A204.1 (cell line): ENCODE data around the gene FAM120A.

Source experiments
- FAIRE-seq: peaks from 2 replicates; lab custom pipeline; 2012; peaks lifted over from hg19 to GRCh38; lab: Jason Lieb, UNC

FAM120A gene

DNA sequence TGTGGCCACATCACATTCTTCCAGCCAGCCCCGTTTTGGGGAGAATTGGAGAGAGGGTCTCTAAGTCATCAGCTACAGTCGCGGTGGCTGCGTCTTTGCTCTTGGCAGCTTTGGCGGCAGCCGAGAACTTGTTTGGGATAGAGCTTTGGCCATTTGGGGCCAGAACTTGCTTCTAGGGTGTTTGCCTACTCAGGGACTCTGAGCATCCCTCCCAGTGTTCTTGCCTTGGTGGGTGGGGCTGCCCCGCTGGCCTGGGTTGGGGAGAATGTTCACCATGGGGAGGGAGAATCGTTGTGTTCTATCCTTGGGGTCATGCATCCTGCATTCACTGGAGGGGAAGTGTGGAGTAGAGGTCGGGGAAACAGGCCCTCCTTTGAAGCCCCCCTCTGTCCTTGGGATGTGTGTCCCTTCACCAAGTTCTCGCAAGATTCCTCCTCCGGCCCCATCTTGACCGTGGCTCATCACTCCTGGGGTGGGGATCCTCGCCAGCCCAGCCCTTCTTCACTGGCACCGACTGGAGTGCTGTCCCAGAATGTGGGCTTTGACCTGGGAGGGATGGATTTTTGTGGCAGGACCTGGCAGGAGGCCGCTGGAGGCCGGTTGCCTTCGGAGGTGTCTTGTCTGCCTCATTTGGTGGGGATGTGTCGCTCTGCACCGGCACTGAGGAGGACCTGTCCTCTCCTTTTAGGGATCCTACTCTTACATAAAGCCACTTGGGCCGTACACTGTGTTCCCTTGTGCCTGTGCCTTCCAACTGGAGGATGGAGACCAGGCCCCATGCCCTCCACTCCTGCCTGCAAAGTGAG lies 128.4 kb downstream of the FAM120A start:
- no peak for FAIRE-seq

DNA sequence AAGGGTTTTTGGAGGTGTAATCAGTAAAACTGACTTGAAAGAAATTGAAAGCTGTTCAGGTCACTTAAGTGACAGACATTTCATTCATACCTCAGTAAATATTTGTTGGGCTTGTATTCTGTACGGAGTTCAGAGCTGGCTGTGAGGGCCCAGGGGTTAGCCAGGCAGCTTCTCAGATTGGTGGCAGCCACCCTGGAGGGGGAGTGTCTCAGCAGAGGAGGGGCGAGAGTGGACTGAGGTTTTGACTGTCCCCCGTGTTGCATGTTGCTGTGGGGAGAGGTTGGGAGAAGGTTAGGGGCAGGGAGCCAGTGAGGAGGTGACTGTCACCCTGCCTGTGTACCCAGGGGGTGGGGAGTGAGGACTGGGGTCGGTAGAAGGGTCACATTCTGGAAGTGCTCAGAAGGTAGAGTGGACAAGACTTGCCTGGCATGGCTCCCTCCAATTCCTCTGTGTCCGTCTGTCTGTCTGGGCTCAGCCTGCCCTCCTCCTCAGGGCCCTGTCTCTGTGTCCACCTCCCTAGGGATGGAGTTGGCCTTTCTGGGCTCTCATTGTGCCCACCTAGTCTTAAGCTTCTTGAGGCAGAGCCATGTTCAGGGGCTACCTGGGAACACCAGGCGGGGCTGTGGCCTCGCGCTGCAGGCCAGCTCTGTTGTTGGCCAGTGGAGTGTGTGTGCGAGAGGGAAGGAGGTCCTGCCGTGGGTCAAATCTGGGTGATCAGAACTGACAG lies 129.3 kb downstream of the FAM120A start:
- FAIRE-seq = no peak

DNA sequence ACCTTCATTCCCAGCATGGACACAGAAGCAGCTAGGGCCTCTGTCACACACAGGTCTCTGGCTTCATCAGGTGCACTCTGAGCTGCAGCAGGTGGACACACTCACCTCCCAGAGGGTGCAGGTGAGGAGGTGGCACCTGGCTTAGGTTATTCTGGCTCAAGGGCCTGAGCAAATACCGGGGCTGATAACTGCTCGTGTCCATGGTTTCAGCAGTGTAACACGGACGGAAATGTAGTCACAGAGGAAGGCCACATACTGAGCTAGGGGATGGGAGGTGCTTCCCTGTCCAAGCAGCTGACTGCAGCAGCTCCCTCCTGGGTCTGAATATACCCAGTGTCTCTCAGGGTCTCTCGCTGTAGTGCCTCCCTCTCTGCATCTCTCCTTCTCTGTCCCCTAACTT lies 130.6 kb downstream of the FAM120A start:
- no peak for FAIRE-seq

DNA sequence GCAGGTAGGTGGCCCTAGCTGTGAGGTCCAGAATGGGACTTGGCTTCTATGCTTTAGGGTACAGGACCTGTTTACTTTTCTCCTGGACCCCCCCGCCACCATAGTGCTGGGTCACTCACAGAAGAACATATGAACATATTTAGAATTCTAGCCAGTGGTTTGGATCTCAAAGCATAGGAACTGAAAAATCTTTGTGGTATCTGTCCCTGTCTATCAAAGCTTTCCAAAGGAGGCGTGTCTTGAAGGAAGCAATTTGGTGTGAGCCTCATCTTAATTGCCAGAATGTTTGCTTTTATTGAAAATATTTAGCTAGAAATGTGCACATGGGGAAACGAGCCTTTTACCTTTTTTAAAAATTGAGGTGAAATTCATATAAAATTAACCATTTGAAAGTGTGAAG lies 131.1 kb downstream of the FAM120A start:
- FAIRE-seq = no peak

DNA sequence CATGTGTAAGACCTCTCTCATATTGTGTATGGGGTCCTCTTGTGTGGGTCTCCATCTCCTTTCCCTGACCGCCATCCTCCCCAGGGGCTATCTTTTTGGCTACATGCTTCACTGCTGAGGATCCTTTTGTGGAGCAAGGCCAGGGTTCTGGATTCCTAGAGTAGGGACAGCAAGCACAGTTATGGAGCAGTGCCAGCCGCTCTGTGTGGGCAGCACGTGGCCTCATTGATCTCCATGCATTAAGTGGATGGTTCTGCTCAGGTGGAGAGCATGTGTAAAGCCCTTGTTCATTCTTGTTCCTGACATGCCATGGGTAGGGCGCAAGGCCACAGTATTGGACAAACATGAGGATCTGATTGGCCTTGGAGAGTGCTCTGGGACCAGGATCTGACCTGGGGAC lies 133.8 kb downstream of the FAM120A start:
- no peak for FAIRE-seq

DNA sequence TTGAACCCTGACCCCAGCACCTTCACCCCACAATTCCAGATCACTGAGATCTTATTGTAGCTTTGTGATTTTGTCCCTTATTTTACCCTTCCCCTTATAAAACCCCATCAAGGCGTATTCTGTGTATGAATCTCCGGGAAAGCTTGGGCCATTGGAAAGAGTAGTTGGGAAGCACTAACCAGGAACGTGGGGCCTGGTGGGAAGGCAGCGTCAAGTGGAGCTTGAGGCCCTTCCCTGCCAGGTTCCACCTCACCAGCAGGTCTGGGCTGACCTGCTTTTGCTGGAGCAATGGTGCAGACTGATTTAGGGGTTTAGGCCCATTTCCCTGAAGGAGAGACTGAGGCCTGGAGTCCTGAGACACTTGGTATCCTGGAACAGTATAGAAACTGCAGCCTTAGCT lies 134.2 kb downstream of the FAM120A start:
- no peak for FAIRE-seq

DNA sequence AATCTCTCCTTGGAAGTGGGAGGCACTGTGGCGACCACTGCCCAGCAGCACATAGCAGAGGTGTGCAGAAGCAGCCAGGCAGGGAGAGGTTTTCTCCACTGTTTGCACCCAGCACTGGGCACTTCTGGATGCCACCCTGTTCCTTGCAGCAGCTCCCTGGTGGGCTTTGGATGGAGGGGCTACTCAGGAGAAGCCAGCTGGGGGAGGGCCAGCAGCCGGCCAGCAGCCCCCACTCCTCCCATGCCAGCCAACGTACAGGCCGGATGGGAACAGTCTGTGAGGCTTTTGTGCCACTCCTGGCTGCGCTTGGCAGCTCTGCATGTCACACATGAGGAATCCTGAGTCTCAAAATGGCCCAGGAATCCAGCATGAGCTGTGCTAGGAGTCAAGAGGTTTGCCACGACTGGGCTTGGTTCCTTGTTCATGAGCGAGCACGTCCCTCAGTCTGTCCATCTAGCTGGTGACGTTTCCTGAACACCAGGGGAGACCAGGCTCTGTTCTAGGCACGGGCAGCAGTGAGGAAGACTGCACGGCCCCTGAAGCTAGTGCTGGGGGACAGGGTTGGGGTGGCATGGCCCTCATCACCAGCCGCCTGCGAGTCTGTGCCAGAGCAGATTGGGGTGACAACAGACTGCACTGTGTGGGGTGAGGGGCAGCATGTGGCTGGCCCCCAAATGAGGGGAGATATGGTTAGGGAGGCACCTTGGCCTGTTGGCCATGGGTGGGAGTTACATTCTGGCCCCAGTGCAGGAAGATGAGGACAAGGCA lies 135.0 kb downstream of the FAM120A start:
- no peak for FAIRE-seq

DNA sequence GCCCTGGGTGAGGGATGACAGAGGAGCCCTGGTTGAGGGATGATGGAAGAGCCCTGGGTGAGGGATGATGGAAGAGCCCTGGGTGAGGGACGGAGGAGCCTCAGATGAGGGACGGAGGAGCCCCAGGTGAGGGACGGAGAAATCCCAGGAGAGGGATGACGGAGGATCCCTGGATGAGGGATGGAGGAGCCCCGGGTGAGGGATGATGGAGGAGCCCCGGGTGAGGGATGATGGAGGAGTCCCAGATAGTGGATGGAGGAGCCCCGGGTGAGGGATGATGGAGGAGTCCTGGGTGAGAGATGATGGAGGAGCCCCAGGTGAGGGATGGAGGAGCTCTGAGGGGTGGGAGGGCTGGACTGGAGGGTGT lies 135.8 kb downstream of the FAM120A start:
- no peak for FAIRE-seq

DNA sequence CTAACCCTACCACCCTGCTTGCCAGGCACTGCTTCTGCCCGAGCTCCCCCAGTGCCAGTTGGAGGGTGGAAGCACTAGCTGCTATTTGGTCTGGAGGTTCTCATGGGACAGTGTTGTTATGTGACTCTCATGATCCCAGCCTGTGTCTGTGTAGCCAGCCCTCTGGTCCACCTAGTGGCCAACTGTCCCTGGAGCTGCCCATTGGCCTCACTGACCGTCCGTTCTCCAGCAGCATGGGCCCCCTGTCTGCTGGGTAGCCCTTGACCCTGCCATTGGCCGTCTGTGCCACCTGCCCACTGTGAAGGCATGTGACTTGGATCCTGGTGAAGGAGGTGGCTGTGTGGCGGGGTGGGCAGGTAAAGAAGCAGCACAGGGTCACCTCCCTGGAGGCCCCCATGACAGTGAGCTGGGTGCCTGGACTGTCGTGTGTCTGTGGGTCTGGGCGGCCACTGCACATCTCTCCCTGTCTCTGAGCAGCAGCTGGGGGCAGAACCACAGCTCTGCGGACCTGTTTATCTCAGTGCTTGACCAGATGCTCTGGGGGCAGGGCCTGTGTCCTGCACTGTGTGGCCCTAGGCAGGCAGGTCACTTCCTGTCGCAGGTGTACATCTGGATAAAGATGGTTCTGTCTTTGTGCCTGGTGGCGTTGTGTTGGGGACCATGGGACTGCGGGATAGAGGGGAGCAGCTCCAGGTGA lies 136.3 kb downstream of the FAM120A start:
- FAIRE-seq = no peak

DNA sequence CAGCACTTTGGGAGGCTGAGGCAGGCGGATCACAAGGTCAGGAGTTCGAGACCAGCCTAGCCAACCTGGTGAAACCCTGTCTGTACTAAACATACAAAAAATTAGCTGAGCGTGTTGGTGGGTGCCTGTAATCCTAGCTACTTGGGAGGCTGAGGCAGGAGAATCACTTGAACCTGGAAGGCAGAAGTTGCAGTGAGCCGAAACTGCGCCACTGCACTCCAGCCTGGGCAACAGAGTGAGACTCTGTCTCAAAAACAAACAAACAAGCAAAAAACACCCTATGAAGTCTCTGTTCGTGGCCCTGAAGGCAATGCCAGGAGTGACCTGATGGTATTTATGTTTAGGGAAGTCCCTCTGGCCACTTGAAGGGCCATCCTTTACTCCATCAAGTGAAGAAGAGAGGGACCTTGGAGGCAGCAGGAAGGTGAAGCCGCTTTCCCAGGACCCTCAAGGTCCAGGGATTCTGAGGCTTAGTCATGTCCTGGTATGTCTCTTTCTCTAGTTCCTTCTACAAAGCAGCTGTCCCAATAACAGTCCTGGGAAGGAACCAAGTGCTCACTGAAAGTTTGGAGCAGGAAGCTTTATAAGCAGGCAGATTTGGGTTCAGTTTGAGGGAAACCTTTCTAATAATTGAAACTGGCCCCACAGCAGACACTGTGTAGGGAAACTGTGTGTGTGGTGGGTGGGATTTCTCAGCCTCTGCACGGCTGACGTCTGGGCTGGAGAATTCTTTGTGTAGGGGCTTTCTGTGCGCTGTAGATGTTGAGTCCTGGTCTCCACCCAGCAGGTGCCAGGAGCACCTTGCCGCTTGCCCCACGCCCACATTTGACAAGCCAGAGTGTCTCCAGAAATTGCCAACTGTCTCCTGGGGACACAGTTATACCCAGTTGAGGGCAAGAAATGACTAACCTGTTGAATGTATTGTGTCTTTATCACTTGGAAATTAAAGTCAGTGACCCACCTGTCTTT lies 137.4 kb downstream of the FAM120A start:
- no peak for FAIRE-seq

DNA sequence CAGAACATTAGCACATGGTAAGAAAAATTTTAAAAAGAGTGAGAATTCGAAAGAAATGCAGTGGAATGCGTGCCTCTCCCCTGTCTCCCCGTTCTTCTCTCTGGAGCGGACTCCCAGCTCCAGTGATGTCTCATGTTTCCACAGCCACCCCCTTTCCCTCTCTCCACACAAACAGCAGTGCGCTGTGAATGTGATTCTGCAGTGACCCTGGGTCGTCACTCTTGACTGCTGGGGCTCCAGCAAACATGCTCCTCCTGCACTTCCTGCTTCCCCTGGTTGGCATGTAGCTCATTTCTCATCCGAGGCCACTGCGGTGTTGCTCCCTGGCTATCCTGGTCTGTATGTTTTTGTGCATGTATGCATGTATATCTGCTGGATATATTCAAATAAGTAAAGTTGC lies 138.2 kb downstream of the FAM120A start:
- no peak for FAIRE-seq

DNA sequence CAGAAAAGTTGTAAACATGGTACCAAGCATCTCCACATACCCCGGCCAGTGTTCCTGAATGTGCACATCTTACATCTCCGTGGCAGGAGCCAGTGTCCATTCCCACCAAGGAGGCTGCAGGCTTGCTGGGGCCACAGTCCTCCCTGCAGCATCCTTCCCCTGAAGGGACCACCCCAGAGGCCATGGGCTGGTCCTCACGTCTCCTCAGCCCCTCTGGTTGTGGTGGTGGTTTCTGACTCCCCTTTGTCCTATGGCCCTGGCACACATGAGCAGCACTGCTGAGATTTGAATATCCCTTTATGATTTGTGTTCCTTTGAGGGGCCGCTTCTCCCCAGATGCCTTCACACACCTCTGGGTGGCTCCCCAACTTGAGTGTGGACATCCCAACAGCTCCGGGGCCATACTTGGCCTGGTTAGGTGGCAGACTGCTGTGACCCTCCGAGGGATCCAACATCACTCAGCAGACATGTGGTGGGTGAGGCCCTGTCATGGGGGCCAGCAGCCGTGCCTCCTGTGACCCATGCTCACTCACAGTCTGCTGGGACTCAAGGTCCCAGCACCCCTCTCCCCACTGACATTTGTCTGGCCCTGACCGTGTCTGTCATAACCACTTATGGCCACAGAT lies 139.2 kb downstream of the FAM120A start:
- no peak for FAIRE-seq

DNA sequence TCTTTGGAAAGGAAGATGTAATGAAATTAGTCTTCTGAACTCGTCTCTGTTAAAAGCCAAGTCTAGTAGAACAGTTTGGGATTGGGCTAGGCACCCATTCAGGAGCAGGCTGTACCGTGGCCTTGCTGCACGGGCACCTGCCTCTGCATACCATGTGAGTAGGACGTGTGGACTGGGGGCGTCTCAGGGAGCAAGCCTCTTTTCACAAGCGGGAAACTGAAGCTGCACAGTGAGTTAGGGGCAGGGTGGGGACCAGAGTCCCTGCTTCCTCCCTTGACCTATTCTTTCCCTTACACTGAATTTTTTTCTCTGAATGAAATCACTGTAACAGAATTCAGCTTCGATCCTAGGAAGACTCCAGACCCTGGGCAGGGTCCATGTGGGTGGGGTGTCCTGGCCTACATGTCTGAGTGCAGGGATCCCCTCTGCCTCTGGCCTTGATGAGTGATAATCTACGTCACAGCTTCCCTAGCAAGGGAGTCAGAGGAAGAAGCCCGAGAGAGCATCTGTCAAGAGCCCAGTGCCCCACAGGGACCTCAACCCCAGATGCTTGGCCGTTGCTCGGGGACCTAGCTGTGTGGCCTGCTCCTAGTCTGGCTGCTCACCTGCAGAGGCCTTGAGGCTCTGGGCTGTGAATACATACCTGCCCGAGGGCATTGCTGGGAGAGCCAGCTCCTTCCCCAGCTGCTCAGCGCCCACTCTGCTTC lies 140.0 kb downstream of the FAM120A start:
- no peak for FAIRE-seq

DNA sequence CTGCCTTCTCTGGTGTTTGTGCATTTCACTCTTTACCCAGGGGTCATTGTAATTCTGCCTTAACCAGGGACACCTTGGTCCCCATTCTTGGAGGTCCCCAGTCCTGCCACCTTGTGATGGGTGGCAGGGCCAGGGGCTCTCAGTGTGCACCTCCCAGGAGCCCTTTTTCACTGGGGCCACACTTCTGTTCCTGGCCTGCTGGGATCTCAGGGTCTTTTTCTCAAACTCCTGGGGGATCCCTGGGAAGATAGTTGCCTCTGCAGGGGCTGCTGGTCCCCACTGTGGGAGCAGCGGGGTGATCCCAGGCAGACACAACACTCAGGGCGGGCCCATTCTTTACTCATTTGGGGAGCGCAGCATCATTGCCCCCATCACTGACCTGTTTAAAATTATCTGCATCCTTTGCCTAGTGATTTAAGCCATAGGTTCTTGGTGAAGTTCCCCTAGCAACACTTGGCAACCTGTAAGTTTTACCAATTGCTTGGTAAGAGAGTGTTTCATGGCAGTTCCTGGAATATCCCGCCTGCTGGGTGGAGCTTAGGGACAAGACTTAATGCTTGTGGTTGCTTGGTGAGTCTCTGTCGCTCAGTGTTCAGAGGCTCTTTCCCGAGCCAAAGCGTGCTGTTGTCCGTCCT lies 140.6 kb downstream of the FAM120A start:
- FAIRE-seq = no peak

DNA sequence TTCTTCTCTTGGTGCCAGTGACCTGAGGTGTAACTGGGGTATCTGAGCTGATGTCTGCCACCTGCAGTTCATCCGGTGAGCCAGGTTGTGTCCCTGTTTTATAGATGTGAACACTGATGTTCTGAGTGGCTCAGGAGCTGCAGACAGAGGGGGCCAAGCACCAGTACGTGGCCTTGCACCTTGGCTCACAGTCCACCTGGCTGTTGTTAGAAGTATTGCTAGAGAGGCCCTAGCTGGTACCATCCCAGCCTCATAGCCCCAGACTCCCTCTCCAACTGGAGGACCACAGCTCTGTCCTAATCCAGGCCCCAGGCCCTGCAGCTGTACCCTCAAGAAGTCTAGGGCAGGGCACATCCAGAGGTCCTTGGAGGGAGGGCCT lies 141.1 kb downstream of the FAM120A start:
- FAIRE-seq = no peak

DNA sequence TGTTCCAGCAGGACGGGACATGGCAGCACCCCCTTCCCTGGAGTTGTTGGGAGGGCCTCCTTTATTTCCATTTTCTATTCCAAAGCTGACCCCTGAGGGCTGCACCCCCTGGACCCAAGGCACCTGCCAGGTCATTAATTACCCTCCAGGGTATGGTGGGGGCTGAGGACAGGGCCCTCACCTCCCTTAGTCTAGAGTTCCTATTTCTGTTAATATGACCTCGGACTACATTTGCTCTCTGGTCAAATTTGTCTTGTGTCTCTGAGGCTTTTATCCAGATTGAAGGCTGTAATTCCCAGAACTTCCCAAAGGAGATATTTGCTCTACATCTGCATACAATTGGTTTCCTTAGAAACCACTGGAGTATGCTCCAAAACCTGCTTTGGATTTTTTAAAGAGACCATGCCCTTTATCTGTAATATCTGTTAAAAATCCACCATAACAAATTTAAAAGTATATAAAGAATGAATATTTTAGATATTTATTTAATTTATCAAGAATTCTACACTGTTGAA lies 141.7 kb downstream of the FAM120A start:
- no peak for FAIRE-seq

DNA sequence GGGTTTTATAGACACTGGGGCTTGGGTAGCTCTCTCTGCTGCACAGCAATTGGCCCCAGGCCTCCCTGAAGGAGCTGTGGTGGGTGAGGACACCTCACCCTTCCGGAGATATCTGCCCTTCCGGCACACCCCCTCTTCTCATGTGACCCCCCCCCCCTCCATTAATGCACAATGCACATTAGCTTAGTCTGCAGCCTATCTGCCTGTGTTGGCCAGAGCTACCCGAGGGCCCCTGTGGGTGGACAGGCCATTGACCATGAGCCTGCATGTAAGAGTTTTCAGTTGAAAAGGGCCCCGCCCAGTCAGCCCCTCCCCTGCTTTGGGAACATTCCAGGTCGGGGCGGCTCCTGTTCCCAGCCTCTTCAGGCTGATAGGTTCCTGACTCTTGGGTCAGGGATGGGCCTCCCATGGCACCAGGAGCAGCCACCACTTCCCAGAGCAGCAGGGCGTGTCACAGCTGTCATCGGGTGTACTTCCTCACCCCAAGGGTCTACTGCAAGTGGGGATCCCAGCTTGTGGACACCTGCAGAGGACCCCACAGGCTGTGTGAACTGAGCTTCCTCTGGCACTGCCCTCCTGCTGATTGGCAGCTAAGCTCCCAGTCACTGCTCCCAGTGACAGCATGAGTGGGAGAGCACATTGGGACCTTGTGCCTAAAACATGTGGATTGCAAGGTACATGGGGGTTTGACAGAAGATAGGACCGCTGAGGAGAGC lies 142.7 kb downstream of the FAM120A start:
- no peak for FAIRE-seq

DNA sequence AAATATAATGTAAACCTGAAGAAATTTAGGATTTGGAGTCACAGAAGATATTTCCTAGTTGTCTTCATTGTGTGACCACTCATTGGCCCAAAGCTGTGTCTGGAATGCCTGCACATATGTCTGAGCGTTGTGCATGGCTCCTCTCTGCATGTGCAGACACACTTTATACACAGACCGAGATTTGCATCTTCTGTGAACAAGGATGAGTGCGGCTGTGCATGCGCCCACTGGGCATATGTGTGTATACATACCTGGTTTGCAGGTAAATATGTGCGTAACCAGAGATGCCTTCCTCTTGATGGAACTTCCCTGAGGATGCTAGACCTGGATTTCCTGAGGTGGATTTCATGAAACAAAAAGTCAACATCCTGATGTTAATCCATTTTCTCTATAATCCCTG lies 144.0 kb downstream of the FAM120A start:
- no peak for FAIRE-seq

DNA sequence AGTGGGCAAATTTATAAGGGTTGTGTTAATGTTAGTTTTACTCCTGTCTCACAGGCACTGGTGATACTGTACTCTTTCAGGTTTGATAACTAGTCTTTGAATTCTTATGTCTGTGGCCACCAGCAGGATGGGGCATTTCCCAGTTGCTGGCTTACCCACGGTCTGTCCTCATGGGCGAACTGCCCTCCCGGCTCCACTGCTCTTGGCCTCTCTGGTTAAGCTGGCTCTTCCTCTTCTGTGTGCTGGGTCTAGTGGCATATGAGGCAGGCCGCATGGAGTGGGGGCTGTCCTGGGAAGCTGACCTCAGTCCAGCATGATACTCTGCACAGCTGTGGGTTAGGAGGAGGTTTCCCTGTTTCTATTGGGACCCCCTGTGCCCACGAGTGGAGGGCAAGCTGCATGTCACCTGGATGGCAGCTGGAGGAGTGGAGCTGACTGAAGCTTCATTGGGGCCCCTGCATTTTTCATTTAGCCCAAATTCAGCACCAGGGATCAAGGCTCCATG lies 144.4 kb downstream of the FAM120A start:
- FAIRE-seq = no peak
